NCI-H510A treated with DMSO at 0.1 percent for 48 hours (cell line): ENCODE data around the gene COL18A1.

ENCODE experiments used
- DNase-seq: peaks from one replicate; lab custom pipeline; 2025; lab: John Stamatoyannopoulos, UW

COL18A1 gene

GRCh38 chr21:45468971-45469272 lies 64.0 kb downstream of the COL18A1 start:
- DNase-seq: no peak

DNA sequence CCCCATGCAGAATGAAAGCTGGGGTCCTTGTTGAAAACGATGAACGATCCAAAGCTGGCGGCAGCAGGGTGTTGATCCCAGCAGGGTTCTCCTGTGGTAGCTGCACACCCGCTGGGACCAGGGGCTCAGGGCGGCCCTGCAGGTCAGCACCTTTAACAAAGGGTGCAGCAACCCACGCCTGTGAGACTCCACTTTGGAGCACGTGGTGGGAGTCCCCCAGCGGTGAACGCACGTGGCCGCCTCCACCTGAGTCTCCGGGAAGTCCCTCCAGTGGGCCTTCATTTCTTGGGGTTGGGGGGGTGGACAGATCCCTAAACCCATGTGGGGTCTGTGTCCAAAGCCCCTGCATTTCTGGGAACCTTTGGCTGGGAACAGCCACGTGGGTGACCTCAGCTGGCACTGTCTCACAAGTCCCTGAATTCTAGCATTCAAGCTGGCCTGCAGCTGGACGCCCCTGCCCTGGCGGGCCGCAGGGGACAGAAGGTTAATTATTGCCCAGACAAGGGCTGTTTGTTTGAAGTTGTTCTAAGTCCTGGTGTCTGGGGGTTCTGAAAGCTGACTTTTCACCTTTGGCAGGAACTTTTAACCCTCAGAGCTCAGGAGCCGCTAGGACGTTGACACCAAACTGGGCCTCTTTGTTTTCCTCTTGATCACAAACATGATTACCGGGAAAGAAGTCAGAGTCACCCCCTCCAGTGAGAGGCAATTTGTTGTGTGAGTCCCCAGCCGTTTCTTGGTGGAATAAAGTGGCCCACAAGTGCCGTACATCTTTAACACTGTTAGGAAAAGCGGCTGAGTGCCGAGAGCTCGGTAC lies 64.5 kb downstream of the COL18A1 start:
- DNase-seq: no peak

GRCh38 chr21:45470087-45470515 lies 65.1 kb downstream of the COL18A1 start:
- DNase-seq: no peak

GRCh38 chr21:45470773-45471524 lies 66.0 kb downstream of the COL18A1 start:
- no peak for DNase-seq

DNA sequence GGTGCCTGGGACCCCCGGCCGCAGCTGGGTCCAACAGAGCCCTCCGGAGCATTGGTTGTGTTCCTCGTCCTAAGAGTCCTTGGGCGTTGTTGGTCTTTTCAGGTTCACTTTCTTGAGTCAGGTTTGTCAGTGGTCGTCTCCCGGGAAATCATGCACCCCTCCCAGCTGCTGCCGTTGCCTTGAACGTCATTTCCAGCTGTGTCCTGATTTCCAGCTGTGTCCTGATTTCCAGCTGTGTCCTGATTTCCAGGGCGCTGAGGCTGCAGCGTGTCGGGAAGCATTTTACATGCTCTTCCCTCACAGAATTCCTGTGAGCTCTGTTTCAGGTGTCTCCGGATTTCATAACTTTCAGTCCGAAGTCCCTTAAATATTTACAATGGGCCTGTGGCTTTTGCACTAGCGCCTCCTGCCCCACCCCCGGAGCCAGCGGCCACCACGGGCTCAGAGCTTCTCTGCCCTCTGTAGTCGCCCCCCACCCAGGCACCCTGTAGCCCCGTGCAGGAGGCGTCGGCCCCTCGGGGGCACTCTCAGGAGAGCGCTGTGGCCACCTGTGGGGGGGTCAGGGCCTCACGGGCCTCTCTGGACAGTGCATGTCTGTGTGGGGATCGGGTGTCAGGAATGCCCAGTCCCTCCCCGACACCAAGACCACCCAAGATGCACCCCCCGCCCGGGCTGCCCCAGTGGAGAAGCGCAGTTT lies 66.7 kb downstream of the COL18A1 start:
- DNase-seq: no peak

DNA sequence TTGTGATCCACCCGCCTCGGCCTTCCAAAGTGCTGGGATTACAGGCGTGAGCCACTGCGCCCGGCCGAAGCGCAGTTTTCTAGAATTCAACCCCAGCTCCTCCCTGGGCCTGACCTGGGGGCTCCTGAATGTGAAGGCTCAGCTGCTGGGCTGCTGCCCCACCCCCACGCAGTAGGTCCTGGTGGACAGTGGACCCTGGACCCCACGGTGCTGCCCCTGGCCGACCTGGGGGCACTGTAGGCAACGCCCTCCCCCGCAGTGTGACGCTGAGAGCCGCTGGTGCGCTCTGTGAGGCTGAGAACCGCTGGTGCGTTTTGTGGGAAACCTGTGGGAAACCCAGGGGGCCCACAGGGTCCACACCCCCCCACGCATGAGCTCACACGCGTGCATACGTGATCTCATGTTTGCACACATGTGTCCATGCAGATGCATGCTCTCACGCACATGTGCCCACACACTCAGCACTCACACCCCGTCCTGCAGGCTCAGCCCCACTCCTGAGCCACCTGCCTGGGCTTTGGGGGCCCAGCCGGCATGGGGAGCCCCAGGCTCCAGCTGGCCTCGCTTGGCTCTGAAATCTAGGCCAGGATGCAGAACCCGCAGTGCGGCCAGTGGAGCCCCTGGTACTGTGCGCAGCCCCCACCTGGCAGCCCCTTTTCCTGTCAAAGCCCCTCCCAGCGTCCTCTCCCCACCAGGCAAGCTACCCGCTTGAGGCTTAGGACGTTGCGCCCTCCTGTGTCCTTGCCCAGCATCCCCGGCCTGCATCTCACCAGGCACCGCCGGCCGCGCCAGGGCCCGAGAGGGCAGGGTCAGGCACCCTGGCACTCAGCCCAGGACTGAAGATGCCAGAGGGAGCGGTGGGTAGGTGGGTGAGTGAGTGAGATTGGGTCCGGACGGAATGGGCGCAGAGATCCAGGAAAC lies 67.7 kb downstream of the COL18A1 start:
- DNase-seq: no peak

GRCh38 chr21:45473496-45474322 lies 68.7 kb downstream of the COL18A1 start:
- no peak for DNase-seq

- DNase-seq: no peak
These were observed 69.5 kb downstream of the COL18A1 start for GRCh38 chr21:45474323-45474950.

DNA sequence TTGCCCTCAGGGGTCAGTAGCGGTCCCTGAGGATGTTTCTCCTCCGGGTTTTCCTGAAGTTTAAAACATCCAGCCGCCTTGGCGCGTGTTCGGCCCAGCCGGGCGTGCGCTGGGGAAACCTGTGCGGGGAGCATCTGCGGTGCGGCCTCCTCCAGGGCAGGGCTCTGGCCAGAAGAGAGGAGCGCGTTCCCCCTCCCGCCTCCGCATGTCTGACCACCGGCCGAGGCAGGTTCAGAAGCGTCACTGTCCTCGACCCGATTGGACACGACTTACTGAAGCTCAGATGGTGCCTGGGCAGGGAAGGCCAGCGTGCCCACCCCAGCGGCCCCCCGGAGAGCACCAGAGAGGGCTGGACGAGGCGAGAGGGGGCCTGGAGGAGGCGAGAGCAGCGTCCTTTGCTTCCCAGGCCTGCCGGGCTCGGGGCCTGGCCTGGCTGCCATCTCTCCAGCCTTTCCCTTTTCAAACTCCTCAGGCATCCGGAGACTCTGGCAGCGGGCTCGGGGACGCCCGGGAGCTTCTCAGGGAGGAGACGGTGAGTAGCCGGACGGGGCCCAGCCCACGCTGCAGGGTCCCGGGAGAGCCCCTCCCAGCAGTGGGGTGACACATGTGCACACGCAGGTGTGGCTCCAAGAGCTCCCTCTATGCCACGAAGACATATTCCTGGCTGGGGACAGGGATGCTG lies 70.2 kb downstream of the COL18A1 start:
- DNase-seq: no peak

- DNase-seq: no peak
These were observed 71.0 kb downstream of the COL18A1 start for GRCh38 chr21:45475797-45476570.

- no peak for DNase-seq
These were observed 71.6 kb downstream of the COL18A1 start for GRCh38 chr21:45476582-45476981.

DNA sequence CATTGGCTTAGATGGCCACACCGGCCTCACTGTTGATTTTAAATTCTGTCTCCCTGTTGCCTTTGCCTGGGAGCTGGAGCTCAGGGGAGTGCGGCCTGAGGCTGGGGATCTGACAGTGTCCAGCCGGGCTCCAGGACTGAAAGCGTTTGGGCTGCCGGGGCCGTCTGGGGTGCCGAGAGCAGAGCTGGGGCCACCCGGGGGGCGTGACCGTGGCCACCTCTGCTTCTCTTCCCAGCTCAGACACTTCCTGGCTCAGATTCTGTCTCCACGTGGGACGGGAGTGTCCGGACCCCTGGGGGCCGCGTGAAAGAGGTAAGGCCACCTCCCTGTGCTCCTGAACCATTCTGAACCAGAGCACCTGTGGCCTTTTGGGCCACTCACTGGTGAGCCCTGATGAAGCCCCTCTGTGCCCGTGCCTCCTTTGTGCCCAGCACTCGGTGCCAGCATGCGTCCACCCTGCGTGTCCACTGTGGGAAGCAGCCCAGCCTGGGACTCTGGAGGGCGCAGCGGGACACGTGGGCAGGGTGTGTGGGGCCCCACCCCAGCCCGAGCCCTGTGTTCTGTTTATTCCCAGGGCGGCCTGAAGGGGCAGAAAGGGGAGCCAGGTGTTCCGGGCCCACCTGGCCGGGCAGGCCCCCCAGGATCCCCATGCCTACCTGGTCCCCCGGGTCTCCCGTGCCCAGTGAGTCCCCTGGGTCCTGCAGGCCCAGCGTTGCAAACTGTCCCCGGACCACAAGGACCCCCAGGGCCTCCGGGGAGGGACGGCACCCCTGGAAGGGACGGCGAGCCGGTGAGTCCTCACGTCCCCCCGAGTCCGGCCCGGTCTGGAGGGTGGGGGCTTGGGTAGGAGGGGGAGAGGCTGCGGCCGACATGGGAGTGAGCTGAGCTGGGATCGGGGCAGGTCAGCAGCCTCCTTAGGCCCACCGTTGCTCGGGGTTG lies 72.5 kb downstream of the COL18A1 start:
- DNase-seq: no peak

- no peak for DNase-seq
These were observed 73.3 kb downstream of the COL18A1 start for GRCh38 chr21:45478115-45478801.

GRCh38 chr21:45478816-45479669 lies 74.1 kb downstream of the COL18A1 start:
- DNase-seq: no peak

- DNase-seq: no peak
These were observed 75.0 kb downstream of the COL18A1 start for GRCh38 chr21:45479691-45480675.
